Right atrium auricular region (tissue), 2 donors: Measurements from ENCODE around the gene TAL2. TPM values are rescaled to one million over a fixed set of nuclear protein-coding genes. Genes with fewer than 3 reads are reported as not detected.

Experiments
- DNase-seq: peaks from one replicate; pipeline ENCODE4 v3.0.0-alpha.2; 2019; ENCODE audit warnings: low spot score
- H3K27ac ChIP-seq, 2 donors: fragments of 200-600 bp; sonication (generic); 1 replicate in 1 of 2; 2 replicates in 1 of 2; pipeline ENCODE4 v1.5.1; 2016 to 2019
- H3K27me3 ChIP-seq, 2 donors: fragments of 200-600 bp; sonication (generic); one replicate each; pipeline versions ENCODE4 v1.5.1 to v1.6.0; 2017 to 2019
- H3K36me3 ChIP-seq: fragments of 200-600 bp; sonication (generic); one replicate; pipeline ENCODE4 v1.5.1; 2016
- H3K4me1 ChIP-seq, 2 donors: fragments of 200-600 bp; sonication (generic); one replicate each; pipeline versions ENCODE4 v1.5.1 to v1.6.0; 2017 to 2019
- H3K4me3 ChIP-seq, 2 donors: fragments of 200-600 bp; sonication (generic); 1 replicate in 1 of 2; 2 replicates in 1 of 2; pipeline ENCODE4 v1.5.1; 2017 to 2019; ENCODE audit warnings: mild to moderate bottlenecking in 1 of 2, moderate library complexity in 1 of 2
- H3K9me3 ChIP-seq, 2 donors: fragments of 200-600 bp; sonication (generic); one replicate each; pipeline ENCODE4 v1.5.1; 2019
- total RNA-seq, 2 donors: library from RNA; depleted of rRNA; stranded (reverse); fragments of >200 nt; gene quantifications; one replicate each; pipeline ENCODE4 v1.1.0, GENCODE V29; 2016
- TF ChIP-seq, protein P1 (sequence below), 2 donors: fragments of 200-600 bp; sonication (generic); IDR thresholded peaks; one replicate each; pipeline ENCODE4 v1.5.1; 2019; ENCODE audit warnings: antibody characterized with exemption in 2 of 2

The TAL2 gene
- total RNA-seq, 2 donors from 2014 or later: not detected

DNA sequence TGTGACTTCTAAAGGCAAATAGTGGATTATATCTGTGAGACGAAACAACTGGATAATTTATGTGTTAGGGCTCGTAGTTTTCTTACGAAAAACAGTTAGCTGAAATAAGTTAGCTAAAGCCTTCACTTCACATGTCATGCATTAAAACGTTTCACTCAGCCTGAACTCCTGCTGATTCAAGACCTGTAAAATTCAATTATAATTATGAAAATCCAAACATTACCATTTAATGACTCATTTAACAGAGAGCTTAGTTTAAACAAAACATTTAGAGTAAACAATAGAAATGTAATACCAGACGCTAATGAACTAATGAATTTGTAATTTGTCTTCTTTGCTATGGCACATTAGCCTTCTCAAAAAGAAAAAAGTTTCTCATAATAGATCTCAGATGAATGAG lies 1.7 kb downstream of the TAL2 start:
- H3K4me1 ChIP-seq: no peaks in the 10 kb centered on the region
- H3K4me3 ChIP-seq: no peak overlapping the region
- H3K27ac ChIP-seq: no peak overlapping the region
- H3K27me3 ChIP-seq: no peaks in the 10 kb centered on the region
- no peak for DNase-seq
- TF ChIP-seq, protein P1, sequence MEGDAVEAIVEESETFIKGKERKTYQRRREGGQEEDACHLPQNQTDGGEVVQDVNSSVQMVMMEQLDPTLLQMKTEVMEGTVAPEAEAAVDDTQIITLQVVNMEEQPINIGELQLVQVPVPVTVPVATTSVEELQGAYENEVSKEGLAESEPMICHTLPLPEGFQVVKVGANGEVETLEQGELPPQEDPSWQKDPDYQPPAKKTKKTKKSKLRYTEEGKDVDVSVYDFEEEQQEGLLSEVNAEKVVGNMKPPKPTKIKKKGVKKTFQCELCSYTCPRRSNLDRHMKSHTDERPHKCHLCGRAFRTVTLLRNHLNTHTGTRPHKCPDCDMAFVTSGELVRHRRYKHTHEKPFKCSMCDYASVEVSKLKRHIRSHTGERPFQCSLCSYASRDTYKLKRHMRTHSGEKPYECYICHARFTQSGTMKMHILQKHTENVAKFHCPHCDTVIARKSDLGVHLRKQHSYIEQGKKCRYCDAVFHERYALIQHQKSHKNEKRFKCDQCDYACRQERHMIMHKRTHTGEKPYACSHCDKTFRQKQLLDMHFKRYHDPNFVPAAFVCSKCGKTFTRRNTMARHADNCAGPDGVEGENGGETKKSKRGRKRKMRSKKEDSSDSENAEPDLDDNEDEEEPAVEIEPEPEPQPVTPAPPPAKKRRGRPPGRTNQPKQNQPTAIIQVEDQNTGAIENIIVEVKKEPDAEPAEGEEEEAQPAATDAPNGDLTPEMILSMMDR (IDR thresholded peaks at IDR 0.05): no peak
- no peaks in the 10 kb centered on the region for H3K36me3 ChIP-seq
- no peaks in the 10 kb centered on the region for H3K9me3 ChIP-seq

DNA sequence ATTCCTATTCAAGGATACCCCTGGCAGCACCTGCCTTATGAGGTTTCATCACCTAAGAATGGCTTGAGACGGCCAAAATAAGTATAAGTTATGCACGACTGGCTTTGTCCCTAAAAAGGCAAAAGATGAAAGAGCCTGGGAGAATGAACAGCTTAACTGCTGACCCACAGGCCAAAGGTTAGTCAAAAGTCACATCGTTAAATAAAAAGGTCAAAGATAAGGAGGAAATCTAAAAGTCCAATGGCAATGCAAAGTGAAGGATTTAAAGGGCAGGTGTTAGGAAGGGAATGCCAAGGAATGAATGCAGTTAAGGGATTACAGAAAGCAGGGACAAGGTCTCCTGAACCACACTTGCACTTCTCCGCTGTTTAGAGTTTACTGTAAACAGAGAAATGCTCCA lies 5.6 kb downstream of the TAL2 start:
- Histone ChIP-seq H3K9me3 (no peaks in the 10 kb centered on the region), H3K4me1 (no peaks in the 10 kb centered on the region), H3K27me3 (no peaks in the 10 kb centered on the region), H3K4me3 (no peak overlapping the region), H3K36me3 (no peaks in the 10 kb centered on the region), H3K27ac (no peak overlapping the region)
- TF ChIP-seq, protein P1 (IDR thresholded peaks at IDR 0.05): no peak
- no peak for DNase-seq

DNA sequence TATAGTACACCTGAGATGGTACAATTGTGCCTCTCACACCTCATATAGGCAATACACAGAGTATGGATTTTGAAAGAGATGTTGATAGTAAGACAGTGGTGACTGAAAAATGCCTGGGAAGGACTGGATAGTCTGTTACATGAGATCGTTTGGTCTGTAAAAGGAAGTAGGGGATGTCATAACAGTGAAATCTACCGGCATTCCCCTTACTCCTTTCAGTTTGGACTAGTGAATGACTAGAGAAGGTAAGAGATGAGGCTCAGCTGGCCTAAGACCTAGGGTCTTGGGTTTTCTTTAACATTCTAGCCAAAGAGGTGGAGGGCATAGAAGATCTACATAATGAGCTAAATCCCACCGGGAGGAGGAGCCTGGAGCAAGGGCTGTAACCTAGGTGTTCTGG lies 8.1 kb downstream of the TAL2 start:
- no peak for DNase-seq
- H3K36me3 ChIP-seq: no peaks in the 10 kb centered on the region
- H3K27ac ChIP-seq: no peak overlapping the region
- TF ChIP-seq, protein P1 (IDR thresholded peaks at IDR 0.05): no peak
- no peaks in the 10 kb centered on the region for H3K27me3 ChIP-seq
- no peak overlapping the region for H3K4me3 ChIP-seq
- no peaks in the 10 kb centered on the region for H3K4me1 ChIP-seq
- H3K9me3 ChIP-seq: no peaks in the 10 kb centered on the region

DNA sequence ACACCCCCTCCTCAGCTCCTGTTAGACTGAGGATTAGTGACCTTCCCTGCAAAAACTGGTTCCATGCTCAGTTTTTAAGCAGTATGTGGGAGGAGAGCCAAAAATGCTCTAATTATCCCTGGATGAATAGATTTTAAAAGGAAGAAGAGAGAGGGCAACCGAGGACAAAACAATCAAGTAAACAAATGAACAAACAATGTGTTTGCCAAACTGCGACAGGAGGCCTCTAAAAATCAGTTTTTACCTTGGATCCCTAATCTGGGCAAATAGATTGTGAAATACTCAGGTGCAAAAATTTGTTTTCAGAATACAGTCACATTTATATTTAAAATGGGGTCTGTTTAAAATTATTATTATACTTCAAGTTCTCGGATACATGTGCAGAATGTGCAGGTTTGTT lies 8.5 kb downstream of the TAL2 start:
- H3K4me3 ChIP-seq: no peak overlapping the region
- no peak overlapping the region for H3K27ac ChIP-seq
- no peaks in the 10 kb centered on the region for H3K4me1 ChIP-seq
- H3K9me3 ChIP-seq: no peaks in the 10 kb centered on the region
- no peaks in the 10 kb centered on the region for H3K27me3 ChIP-seq
- no peaks in the 10 kb centered on the region for H3K36me3 ChIP-seq
- TF ChIP-seq, protein P1 (IDR thresholded peaks at IDR 0.05): no peak
- DNase-seq: no peak

DNA sequence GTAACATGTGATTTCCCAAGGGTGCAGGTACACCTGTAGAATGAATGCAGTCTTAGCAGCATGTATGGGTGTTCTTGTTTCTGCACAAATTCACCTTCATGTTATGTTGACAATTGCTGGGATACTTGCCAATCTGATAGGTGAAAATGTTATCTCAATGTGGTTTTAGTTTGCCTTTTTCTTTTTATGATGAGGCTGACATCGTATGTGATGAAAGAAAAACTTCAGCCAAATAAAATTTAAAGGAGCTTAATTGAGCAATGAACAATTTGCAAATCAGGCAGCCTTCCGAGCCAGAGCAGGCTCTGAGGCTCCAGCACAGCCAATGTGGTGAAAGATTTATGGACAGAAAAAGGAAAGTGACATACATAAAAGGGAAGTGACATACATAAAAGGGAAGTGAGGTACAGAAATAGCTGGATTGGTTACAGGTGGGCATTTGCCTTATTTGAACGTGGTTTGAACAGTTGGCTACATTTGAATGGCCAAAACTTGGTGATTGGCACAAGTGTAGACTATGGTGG lies 10.5 kb downstream of the TAL2 start:
- Histone ChIP-seq H3K27me3 (no peaks in the 10 kb centered on the region), H3K27ac (no peak overlapping the region), H3K4me1 (no peaks in the 10 kb centered on the region), H3K4me3 (no peak overlapping the region), H3K9me3 (no peaks in the 10 kb centered on the region), H3K36me3 (no peaks in the 10 kb centered on the region)
- DNase-seq: no peak
- TF ChIP-seq, protein P1 (IDR thresholded peaks at IDR 0.05): no peak

DNA sequence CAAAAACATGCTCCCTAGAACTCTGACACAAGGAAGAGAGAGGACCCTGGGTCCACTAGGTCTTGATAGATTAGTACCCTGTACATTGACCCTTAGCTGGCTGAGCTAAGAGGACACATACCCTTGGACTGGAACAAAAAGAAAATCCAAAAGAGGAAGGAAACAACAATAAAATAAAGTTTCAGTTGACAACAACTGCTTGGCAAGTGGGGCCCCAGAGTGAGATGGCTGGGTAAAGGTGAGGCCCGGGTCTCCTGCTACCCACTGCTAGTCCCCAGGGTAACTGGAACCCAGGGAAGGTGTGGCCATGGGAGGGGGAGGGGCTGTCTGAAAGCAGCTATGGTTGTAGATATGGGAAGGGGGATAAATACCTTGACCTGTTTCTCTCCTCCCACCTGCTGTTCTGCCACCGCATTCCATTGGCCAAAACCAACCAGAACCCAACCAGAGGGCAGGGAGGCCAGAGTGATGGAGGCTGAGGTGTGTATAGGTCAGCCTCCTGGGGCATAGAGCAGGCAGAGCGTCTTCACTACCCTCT lies 11.7 kb downstream of the TAL2 start:
- no peaks in the 10 kb centered on the region for H3K9me3 ChIP-seq
- no peaks in the 10 kb centered on the region for H3K27me3 ChIP-seq
- TF ChIP-seq, protein P1 (IDR thresholded peaks at IDR 0.05): no peak
- no peak overlapping the region for H3K27ac ChIP-seq
- DNase-seq: no peak
- H3K4me3 ChIP-seq: no peak overlapping the region
- H3K36me3 ChIP-seq: no peaks in the 10 kb centered on the region
- H3K4me1 ChIP-seq: no peaks in the 10 kb centered on the region
